Activated T-helper 1 cell treated with Interleukin-2 at 50 U/mL for 16 hours (primary cell): ENCODE measurements around the gene RAB11FIP2.
"Not testable (repeated sequence)": the region's sequence is repeated elsewhere in the genome, so short reads cannot be mapped to it uniquely, and the experiment has no call there.

Experiments used
- DNase-seq: peaks from one replicate; pipeline ENCODE4 v3.0.0-alpha.2; 2020; ENCODE audit warnings: low read depth

Gene RAB11FIP2, protein sequence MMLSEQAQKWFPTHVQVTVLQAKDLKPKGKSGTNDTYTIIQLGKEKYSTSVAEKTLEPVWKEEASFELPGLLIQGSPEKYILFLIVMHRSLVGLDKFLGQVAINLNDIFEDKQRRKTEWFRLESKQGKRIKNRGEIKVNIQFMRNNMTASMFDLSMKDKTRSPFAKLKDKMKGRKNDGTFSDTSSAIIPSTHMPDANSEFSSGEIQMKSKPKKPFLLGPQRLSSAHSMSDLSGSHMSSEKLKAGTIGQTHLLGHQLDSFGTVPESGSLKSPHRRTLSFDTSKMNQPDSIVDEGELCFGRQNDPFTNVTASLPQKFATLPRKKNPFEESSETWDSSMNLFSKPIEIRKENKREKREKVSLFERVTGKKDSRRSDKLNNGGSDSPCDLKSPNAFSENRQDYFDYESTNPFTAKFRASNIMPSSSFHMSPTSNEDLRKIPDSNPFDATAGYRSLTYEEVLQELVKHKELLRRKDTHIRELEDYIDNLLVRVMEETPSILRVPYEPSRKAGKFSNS

DNA sequence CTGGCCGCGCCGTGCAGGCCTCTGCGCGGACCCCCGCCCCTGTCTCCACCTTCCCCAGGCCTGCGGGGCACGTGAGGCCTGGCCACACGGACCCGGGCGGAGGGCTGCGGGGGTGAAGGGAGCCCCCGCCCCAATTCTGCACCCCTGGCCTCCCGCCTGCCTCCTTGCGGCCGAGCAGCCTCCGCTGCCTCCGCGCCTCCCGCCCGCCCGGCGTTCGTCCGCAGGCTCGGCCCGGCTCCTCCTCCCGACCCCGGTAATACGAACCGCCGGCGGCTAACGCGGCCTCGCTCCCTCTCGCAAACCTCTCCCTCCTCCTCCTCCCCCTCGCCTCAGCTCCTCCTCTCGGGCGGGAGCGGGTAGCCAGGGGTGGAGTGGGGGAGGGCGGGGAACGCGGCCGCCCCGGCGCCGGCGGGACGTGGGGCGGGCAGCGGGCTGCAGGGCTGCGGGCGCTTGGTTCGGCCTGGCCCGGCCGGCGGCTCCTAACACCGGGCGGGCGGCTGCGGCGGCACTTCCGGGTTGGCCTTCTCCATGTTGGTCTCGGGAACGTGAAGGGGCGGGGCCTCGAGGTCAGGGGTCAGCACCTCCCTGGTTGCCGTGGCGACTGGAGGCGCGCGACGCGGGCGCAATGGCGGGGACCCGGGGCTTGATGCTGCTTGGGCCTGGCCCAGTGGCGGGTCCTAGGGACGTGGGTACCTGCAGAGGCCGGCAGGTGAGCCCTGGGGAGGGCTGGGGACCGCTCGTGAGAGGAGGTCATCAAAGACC, at the start of gene RAB11FIP2:
Gene RAB11FIP2, minus strand, starts transcription at position 547 of the 762 bp plus-strand sequence. CDS start 778 bp downstream, outside the sequence.
- peak; percentile 91 for DNase-seq

DNA sequence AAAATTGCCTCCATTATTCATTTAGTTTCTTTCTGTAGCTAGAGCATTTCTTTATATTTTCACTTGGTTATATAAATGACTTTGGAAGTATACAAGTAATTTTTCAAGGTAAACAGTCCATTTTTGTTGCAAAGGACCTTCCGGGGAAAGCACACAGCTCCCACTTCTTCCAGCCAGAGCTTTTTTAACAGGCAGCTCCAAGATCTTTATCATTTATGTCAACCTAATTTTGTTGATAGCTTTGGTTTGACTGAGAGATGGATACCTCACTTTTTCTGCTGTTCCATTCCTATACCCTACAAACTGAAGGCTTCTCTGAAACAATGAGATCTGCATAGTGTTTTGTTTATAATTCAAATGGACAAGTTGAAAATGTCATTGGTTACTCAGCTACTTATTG, 49.3 kb upstream of the RAB11FIP2 start:
- no peak for DNase-seq

DNA sequence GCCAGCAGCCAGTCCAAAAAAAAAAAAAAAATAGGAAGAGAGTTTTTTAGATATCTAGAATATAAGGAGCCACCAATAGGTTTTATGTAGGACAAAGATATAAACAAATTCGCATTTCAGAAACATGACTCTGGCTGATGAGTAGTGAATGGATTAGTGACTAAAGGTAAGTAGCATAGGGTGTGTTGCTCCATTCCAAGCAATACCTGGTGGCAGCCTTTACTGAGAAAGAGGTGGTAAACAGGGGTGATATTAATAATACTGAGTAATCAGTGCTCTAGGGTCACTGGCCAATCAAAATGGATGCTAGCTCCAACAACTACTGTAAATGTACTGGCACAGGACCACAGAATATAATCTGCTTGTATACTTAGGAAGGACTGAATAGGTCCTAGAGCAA, 45.5 kb upstream of the RAB11FIP2 start:
- DNase-seq, result no peak

DNA sequence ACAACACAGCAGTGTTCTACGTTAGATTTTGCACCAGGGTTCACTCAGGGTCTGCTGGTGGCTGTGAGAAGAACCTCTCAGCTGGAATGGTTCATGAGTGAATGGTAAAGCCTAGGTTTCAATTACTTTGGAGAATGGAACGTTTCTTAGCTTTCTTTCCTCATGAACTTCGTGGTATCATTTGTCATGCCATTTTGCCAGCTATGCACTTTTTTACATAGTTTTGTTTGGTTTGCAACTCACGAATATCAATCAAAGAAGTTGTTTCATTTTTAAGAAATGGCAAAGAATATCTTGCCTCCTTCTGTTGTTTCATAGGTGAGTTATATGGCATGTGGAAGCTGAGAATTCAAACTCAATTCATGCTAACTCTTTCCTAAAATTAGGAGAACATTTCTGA, 34.1 kb upstream of the RAB11FIP2 start:
- DNase-seq, result no peak

DNA sequence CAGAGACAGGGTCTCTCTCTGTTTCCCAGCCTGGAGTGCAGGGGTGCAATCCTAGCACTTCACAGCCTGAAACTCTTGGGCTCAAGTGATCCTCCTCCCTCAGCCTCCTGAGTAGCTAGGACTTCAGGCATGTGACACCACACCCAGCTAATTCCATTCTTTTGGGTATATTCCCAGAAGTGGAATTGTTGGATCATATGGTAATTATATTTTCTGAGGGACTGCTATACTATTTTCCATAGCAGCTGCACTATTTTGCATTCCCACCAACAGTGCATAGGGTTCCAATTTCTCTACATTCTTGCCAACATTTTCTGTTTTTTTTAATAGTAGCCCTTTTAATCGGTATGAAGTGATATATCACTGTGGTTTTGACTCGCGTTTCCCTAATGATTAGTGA, 30.0 kb upstream of the RAB11FIP2 start:
- no peak for DNase-seq

DNA sequence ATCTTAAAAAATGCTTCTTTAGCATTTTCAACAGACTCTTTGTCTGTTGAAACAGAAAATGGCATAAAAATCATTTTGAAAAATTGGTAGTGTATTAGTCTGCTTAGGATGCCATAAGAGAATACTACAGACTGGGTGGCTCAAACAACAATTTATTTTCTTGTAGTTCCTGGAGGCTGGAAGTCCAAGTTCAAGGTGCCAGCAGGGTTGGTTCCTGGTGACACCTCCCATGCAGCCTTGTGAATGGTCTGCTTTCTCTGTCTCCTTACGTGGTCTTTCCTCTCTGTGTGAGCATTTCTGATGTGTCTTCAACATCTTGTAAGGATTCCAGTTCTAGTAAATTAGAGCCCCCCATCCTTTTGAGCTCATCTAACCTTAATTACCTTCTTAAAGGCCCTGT, 26.1 kb upstream of the RAB11FIP2 start:
- DNase-seq, result no peak

DNA sequence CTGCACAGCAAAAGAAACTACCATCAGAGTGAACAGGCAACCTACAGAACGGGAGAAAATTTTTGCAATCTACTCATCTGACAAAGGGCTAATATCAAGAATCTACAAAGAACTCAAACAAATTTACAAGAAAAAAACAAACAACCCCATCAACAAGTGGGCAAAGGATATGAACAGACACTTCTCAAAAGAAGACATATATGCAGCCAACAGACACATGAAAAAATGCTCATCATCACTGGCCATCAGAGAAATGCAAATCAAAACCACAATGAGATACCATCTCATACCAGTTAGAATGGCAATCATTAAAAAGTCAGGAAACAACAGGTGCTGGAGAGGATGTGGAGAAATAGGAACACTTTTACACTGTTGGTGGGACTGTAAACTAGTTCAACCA, 20.6 kb upstream of the RAB11FIP2 start:
- not testable (repeated sequence) for DNase-seq

DNA sequence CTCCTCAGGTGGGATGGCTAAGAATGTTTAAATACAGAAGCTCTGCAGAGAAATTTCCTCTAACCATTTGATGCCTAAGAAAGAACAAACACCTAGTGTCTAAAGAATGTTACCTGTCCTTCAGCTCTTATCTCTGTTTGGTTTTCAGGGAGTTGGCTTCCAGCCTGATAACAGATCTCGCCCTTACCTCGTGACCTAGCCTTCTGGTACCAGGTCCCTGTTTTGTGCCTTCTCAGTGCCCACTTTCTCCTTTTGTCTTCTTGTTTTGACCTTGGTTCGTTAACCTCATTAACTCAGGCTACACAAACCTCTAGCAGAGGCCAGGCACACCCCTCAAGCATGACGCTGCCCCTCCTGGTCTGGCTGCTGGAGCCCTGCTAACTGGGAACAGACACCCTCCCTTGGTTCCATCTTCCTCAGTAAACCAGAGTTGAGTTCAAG, 16.1 kb upstream of the RAB11FIP2 start:
- no peak for DNase-seq

DNA sequence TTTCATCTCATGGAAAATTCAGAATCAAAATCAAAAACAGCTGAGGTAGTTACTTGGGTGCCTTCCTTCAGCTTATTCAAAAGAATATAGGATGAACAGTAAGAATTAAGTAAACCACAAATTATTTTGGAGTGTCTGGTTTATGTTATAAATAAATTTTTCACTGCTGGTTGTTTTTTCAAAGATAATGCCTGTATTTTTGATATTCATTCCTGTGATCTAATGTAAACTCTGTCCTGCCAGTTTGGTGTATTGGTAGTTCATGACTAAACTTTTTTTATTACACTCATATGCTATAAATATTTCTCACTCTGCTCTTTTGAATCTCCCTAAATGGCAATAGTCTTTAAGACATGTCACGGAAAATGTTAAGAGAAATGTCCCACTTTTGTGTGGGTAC, 11.6 kb upstream of the RAB11FIP2 start:
- no peak for DNase-seq

DNA sequence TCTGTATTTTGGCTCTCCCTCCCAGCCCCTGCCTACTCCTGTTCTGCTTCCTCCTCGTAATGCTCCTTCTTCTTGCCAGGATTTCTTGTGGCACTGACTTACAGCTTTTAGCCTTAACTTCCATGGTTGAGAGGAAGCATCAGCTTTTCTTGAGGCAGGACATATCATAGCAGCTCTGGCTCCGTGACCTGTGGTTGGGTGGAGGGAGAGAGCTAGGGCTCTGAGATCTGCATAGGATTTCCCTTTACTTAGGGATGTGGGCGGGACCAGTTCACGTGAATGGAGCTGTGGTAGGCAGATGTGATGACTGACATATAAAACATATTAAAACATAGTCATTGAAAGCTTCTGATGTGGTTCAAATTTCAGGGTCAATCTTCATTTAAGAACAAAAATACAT, 10.6 kb upstream of the RAB11FIP2 start:
- no peak for DNase-seq

DNA sequence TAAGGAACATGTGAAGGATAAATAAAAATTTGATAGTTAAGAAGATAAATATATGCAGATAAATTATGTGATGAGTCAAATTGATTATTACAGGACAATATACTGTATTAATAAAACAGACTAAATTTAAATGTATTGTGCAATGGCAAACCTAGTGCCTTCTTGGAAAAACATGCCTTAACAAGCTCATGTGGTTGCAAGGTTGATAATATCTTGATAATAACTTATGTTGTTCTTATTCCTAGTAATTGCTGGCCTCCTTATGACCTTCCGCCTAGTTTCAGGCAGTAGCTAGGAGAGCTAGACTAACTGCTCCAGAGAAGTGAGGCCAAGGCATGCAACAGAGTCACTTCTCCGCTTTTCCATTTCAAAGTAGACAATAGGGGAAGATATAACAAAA, 7.6 kb upstream of the RAB11FIP2 start:
- no peak for DNase-seq

DNA sequence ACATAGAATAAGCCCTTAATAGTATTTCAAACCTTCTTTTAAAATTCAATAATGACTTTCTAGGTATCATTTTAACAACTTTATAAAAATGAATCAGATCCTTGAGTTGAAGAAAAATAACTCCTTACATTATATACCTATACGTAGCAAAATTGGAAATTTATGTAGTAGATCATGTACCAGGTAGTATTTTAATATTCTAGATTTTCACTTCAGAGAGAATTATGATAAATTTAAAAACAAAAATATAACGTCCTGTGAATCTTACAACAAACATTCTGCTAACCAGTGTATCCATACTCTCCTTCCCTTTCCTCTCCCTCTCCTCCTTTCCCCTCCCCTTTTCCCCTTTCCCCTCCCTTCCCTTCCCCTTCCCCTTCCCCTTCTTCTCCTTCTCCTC, 6.1 kb upstream of the RAB11FIP2 start:
- DNase-seq, result no peak

DNA sequence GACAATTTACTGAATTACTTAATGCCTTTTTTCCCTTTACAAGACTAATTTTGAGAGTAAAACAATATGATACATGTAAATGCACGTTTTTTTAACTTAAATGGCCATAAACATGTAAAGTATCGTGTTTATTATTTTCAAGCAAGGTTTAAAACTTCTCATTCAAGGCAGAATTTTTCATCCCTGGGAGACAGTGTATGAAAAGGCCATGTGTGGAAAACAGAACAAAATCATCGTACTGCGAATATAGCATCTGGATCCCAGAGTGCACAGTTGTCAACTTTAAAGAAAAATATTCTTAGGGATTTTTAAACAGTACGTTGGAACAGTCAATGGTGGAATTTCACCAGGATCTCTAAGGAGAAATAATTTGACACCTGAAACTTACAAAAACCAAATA, 1.1 kb upstream of the RAB11FIP2 start:
- no peak for DNase-seq

DNA sequence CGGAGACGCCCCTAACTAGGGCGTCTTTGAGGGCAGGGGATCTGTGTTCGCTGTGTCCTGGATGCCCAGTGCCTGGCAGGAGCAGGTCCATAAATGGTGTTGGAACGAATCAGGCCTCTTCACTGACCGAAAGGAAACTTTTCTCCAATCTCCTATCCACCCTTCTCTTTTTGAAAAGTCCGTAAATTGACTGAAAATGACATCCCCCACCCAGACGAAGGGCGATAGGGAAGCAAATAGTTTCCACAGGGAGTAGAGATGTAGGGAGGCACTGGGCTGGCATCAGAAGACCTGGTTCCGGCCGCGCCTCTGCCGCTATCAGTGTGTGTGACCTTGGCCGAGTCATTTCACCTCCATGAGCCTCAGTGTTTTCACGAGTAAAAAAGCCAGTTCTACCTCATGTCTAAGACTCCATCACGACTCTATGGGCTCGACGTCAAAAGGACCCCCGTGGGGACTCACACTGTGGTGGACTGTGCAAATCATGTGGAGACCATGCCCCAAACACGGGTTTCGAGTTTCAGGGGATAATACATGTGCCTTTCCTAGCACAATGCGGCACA, 497 bp upstream of the RAB11FIP2 start:
- no peak for DNase-seq

DNA sequence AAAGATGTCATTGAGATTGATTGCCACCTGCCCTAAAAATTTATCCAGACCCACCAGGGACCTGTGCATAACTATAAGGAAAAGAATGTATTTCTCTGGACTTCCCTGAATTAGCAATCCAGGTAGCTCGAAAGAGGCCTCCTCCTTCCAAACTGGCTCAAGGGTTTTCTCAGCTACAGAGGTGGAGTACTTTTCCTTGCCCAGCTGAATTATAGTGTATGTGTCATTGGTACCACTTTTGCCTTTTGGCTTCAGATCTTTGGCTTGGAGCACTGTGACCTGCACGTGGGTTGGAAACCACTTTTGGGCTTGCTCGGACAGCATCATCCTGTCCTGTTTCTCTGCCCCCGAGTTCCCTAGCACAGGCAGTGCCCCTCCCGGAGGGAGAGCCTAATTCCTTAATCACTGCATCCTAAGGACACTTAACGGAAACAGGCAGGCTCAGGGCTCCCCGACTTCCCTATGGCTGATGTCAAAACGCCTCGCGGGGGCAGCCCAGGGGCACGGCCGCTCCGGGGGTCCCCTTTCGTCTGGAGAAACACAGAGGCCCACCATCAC, 825 bp downstream of the RAB11FIP2 start:
- DNase-seq, result peak; percentile 0

DNA sequence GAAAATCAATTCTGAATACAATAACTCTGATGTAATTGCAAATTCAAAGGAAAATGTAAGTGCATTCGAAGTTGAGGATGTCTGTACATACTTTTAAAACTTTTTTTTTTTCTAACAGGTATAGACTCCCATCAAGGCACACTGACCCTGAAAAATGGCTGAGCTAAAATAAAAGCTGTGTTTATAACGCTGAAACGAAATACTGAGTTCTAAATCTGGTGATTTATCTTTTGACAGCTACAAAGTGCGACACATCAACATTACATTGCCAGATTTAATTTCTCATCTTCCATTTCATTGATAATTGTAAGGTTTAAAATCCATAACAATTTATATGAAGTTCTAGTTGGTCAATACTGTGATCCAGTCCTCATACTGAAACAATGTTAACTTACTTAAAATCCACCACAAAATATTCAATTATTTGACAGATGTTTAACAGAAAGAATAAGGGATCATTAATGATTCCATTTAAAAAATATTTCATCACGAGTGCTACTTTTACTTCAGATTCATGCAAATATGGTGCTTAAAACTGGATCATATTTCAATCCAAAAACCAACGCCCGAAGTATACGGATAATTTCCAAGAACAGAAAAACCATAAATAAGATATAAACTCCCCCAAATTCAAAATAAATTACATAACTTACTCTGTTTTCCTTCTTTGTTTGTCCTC, 1.4 kb downstream of the RAB11FIP2 start:
- no peak for DNase-seq

DNA sequence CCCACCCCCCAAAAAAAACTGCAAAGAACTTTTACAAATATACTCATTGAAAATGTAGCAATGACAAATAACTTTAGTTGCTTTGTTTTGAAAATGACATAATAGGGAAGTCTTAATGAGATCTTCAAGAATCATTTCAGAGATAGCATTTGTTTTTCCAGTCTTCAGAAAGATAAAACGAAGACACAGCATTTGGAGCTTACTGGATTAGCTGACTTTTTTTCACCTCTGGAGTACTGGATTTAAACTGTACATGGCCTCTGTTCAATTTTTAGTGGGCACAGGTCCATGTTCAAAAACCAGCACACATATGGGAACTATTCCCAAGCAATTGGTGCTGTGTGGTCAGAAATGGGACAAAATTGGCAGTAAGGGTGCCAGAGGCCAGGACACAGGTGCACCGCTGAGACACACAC, 3.9 kb downstream of the RAB11FIP2 start:
- DNase-seq, result no peak

DNA sequence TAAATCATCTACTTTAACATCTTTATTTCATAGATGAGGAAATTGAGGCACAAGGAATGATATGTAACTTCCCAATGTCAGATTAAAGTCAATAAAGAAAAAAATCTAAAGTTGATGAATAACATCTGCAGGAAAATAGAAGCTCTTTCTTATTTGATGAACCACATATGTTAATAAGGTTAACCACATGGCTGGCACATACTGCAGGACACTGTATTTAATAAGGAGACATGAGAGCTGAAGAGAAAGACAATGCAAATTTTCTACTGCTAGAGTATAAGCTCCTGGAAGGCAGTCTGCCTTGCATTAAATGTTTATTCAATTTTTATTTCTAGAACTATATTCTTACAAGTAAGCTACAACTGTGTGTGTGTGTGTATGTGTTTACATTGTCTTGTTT, 4.4 kb downstream of the RAB11FIP2 start:
- no peak for DNase-seq

DNA sequence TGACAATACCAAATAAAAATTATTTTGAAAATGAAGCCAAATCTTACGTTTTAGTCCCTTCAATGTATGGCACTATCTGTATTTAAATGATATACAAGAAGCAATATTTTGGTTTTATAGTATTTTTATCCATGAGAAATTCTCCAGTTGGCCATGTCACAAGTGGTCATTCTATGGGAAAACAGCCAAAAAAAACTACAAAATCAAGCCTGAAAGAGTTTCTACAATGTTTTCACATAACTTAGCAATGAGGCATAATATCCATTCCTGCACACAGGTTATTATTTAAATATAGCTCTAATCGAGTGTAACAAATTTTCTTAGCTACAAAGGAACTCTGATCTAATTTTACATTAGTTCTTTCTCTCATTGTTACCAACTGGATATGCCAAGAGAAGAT, 5.4 kb downstream of the RAB11FIP2 start:
- DNase-seq, result no peak

DNA sequence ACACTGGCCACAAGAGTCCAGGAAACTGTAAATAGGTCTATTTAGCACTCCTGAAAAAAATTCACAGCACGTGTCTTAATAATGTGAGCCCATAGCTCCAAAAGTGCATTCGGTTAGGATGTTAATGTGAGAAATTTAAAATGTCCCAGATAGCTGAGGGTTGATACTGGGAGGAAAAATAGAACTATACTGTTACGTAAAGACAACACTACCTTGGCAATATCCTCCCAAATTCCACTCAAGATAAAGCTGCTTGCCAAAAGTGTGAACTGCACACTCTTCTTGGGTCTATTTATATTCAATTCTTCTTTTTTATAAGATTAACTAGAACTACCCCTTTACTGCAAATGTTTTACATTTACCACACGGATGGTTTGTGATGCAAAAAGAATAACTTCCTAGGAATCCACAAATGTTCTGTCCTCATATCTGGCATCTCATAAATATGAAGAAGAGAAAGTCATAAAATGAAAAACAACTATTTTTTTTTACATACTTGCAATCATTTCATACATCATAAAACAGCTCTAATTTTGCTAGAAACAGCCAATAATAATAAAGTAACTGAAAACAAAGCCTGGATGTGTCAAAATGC, 10.4 kb downstream of the RAB11FIP2 start:
- no peak for DNase-seq

DNA sequence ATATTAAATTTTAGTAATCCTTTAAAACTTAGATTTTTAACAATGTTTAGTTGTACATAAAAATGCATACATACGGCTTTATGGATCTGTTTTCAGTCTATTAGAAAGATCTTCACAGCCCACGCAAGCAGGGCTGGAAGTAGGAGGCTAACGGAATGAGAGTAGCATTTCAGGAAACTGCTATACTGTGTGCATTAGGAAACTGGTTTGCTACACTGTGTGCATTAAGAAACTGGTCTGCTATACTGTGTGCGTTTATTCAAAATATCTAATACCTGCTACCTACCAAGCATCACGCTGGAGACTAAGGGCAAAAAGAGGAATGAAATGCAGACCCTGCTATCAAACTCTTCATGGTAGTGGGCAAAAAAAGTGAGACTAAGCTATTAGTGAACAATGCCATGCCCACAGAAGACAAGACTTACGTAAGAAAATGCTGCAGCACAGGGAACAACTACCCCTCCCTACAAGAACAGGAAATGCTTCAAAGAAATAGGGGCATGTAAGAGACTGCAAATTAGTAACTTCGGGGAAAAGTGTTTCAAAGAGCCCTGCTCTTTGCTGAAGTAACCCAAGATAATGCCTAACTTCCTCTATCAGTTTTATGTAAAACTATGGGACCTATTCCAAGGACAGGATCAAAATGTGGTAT, 11.3 kb downstream of the RAB11FIP2 start:
- DNase-seq, result no peak
